ENCODE results near the gene ASB3. TPM values are rescaled to one million over a fixed set of nuclear protein-coding genes. Genes with fewer than 3 reads are reported as not detected.

The ASB3 gene
- total and polyA plus RNA-seq, 2 donors (not counting 3 experiments of a cell fraction or from before 2014, with no cell fraction given), result 20.3 to 20.5 TPM

GRCh38 chr2:53640466-53640865, 146.3 kb downstream of the ASB3 start:
- intact Hi-C loops (cut with micrococcal nuclease), result no loop called here

More at GRCh38 chr2:53640466-53640865, 146.3 kb downstream of the ASB3 start:
- dilution Hi-C loops (cut with MboI; ENCODE audit: extremely low pct_ligation_motif_present, low sequenced_read_pairs), result no loop called here
- H3K27ac ChIP-seq (ENCODE audit: insufficient read depth, low read depth, low read length), result no peak overlapping the region
- no peaks in the 10 kb centered on the region for H3K79me2 ChIP-seq (ENCODE audit: control insufficient read depth, insufficient read depth, low read length)
- no peaks in the 10 kb centered on the region for H3K27me3 ChIP-seq (ENCODE audit: control insufficient read depth in 2 of 2, insufficient read depth in 2 of 2, low read length in 2 of 2)
- DNase-seq (ENCODE audit: low read depth, low spot score) (no peak), FAIRE-seq (no peak)
- ChIA-PET POLR2A (no interaction called here), CTCF (no interaction called here)
- H3K9me3 ChIP-seq (replicated peaks; ENCODE audit: control insufficient read depth, insufficient read depth, low read length), result no peaks in the 10 kb centered on the region
- no peaks in the 10 kb centered on the region for H3K9me1 ChIP-seq (replicated peaks; ENCODE audit: control insufficient read depth, extremely low read depth, insufficient read depth, low read length)
- H3K36me3 ChIP-seq (ENCODE audit: control insufficient read depth in 2 of 2, extremely low read depth in 1 of 2, insufficient read depth in 2 of 2, low read length in 2 of 2), result no peaks in the 10 kb centered on the region
- no TSS peak for BruUV-seq (replicated peaks)
- H3K4me2 ChIP-seq (ENCODE audit: insufficient read depth, low read length), result no peak overlapping the region
- H3K4me1 ChIP-seq (ENCODE audit: control insufficient read depth, extremely low read depth, insufficient read depth, low read length), result no peaks in the 10 kb centered on the region
- TF ChIP-seq CTCF (IDR thresholded peaks at IDR 0.05; ENCODE audit: extremely low read depth in 1 of 2, insufficient read depth in 1 of 2, low read depth in 1 of 2, low read length in 2 of 2) (no peak), MYC (IDR thresholded peaks at IDR 0.05; ENCODE audit: low read depth, low read length) (no peak), MAX (IDR thresholded peaks at IDR 0.05; ENCODE audit: insufficient read depth, insufficient read length) (no peak), JUN (IDR thresholded peaks at IDR 0.05; ENCODE audit: borderline replicate concordance, insufficient read depth, insufficient read length, low read depth) (no peak), FOS (IDR thresholded peaks at IDR 0.05; ENCODE audit: borderline replicate concordance, insufficient read depth, low read length) (no peak), GATA2 (IDR thresholded peaks at IDR 0.05; ENCODE audit: insufficient read depth, insufficient read length, low read depth, low read length) (no peak), POLR2A (IDR thresholded peaks at IDR 0.05; ENCODE audit: low read depth, low read length) (no peak), EZH2 (IDR thresholded peaks at IDR 0.05; ENCODE audit: borderline replicate concordance, low read depth, low read length, severe bottlenecking) (no peak), POLR2AphosphoS5 (IDR thresholded peaks at IDR 0.05; ENCODE audit: insufficient read depth, low read depth, low read length) (no peak)
- H3K4me3 ChIP-seq (replicated peaks in 1 of 3; ENCODE audit: insufficient read depth in 1 of 3, low read depth in 1 of 3, low read length in 3 of 3), result no peak overlapping the region
- H4K20me1 ChIP-seq (replicated peaks; ENCODE audit: control insufficient read depth, extremely low read depth, insufficient read depth, low read length), result no peaks in the 10 kb centered on the region
- no peak overlapping the region for H3K9ac ChIP-seq (replicated peaks; ENCODE audit: extremely low read depth, insufficient read depth, low read length)
- no peak overlapping the region for H2AFZ ChIP-seq (ENCODE audit: low read depth, low read length)

Data from endothelial cell of umbilical vein (primary cell).